Measurements from ENCODE around the gene NKPD1. TPM values are rescaled to one million over a fixed set of nuclear protein-coding genes. Genes with fewer than 3 reads are reported as not detected.

The NKPD1 gene
- total and polyA plus RNA-seq, 2 experiments from 2014 or later = 0.24 to 1.3 TPM

DNA sequence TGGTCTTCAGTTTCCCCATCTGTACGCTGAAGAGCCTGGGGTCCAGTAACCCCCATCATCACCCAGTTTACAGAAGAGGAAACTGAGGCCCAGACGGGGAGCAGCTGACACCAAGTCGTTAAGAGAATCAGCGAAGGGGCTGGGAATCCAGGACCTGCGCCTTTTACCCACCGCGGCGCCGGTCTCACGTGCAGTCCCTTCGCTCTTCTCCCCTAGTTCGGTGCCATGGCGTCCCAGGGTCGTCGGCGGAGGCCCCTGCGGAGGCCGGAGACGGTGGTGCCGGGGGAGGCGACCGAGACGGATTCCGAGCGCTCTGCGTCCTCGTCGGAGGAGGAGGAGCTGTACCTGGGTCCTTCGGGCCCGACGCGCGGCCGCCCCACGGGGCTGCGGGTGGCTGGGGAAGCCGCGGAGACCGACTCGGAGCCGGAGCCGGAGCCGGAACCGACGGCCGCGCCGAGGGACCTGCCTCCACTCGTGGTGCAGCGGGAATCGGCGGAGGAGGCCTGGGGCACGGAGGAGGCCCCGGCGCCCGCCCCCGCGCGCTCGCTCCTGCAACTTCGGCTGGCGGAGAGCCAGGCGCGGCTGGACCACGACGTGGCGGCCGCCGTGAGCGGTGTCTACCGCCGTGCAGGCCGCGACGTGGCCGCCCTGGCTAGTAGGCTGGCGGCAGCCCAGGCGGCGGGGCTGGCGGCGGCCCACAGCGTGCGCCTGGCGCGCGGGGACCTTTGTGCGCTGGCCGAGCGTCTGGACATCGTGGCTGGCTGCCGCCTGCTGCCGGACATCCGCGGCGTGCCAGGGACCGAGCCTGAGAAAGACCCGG is 18.5 kb upstream of the NKPD1 start:
- Histone ChIP-seq H3K4me1 (ENCODE audit: insufficient read depth) (peaks cover 3% of the 10 kb centered on the region; the same call in 1 of the 2 replicates), H3K27me3 (ENCODE audit: insufficient read depth) (peaks cover 6% of the 10 kb centered on the region; the same call in 1 of the 2 replicates), H3K4me3 (peak overlapping the region; percentile 64), H3K36me3 (ENCODE audit: insufficient read depth) (no peaks in the 10 kb centered on the region), H2AFZ (peak overlapping the region; percentile 94), H3F3A (replicated peaks; ENCODE audit: low read depth) (0 out of 2 replicates have a peak, but pooled peaks cover 4% of the 10 kb centered on the region), H3K79me2 (replicated peaks; ENCODE audit: insufficient read depth) (peaks cover 15% of the 10 kb centered on the region), H3K9me2 (ENCODE audit: insufficient read depth) (no peaks in the 10 kb centered on the region), H4K20me1 (replicated peaks; ENCODE audit: insufficient read depth) (no peaks in the 10 kb centered on the region), H3K27ac (ENCODE audit: low read depth) (no peak overlapping the region), H3K4me2 (peak overlapping the region; percentile 93)
- DNase-seq (ENCODE audit: low spot score) (no peak), ATAC-seq (peak; percentile 4)
- Mint-ChIP-seq H3K4me3 (peak overlapping the region; percentile 95), H3K27me3 (ENCODE audit: insufficient read depth, low read depth, poor library complexity) (peaks cover 18% of the 10 kb centered on the region), H3K9me3 (no peaks in the 10 kb centered on the region), H3K4me1 (no peaks in the 10 kb centered on the region; the same call in 2 of the 3 replicates), H3K36me3 (ENCODE audit: low read depth) (peaks cover 3% of the 10 kb centered on the region; the same call in 1 of the 3 replicates), H3K27ac (no peak overlapping the region; the same call in 1 of the 2 replicates)
- TF ChIP-seq, protein P1, sequence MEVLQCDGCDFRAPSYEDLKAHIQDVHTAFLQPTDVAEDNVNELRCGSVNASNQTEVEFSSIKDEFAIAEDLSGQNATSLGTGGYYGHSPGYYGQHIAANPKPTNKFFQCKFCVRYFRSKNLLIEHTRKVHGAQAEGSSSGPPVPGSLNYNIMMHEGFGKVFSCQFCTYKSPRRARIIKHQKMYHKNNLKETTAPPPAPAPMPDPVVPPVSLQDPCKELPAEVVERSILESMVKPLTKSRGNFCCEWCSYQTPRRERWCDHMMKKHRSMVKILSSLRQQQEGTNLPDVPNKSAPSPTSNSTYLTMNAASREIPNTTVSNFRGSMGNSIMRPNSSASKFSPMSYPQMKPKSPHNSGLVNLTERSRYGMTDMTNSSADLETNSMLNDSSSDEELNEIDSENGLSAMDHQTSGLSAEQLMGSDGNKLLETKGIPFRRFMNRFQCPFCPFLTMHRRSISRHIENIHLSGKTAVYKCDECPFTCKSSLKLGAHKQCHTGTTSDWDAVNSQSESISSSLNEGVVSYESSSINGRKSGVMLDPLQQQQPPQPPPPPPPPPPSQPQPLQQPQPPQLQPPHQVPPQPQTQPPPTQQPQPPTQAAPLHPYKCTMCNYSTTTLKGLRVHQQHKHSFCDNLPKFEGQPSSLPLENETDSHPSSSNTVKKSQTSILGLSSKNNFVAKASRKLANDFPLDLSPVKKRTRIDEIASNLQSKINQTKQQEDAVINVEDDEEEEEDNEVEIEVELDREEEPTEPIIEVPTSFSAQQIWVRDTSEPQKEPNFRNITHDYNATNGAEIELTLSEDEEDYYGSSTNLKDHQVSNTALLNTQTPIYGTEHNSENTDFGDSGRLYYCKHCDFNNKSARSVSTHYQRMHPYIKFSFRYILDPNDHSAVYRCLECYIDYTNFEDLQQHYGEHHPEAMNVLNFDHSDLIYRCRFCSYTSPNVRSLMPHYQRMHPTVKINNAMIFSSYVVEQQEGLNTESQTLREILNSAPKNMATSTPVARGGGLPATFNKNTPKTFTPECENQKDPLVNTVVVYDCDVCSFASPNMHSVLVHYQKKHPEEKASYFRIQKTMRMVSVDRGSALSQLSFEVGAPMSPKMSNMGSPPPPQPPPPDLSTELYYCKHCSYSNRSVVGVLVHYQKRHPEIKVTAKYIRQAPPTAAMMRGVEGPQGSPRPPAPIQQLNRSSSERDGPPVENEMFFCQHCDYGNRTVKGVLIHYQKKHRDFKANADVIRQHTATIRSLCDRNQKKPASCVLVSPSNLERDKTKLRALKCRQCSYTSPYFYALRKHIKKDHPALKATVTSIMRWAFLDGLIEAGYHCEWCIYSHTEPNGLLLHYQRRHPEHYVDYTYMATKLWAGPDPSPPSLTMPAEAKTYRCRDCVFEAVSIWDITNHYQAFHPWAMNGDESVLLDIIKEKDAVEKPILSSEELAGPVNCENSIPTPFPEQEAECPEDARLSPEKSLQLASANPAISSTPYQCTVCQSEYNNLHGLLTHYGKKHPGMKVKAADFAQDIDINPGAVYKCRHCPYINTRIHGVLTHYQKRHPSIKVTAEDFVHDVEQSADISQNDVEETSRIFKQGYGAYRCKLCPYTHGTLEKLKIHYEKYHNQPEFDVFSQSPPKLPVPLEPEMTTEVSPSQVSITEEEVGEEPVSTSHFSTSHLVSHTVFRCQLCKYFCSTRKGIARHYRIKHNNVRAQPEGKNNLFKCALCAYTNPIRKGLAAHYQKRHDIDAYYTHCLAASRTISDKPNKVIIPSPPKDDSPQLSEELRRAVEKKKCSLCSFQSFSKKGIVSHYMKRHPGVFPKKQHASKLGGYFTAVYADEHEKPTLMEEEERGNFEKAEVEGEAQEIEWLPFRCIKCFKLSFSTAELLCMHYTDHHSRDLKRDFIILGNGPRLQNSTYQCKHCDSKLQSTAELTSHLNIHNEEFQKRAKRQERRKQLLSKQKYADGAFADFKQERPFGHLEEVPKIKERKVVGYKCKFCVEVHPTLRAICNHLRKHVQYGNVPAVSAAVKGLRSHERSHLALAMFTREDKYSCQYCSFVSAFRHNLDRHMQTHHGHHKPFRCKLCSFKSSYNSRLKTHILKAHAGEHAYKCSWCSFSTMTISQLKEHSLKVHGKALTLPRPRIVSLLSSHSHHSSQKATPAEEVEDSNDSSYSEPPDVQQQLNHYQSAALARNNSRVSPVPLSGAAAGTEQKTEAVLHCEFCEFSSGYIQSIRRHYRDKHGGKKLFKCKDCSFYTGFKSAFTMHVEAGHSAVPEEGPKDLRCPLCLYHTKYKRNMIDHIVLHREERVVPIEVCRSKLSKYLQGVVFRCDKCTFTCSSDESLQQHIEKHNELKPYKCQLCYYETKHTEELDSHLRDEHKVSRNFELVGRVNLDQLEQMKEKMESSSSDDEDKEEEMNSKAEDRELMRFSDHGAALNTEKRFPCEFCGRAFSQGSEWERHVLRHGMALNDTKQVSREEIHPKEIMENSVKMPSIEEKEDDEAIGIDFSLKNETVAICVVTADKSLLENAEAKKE (CRISPR knock-in tag; IDR thresholded peaks at IDR 0.05) = no peak
- TF ChIP-seq EZH2phosphoT487 (IDR thresholded peaks at IDR 0.05; ENCODE audit: unreplicated experiment) (no peak), CREB1 (CRISPR knock-in tag; IDR thresholded peaks at IDR 0.05; ENCODE audit: low read depth) (no peak), ZNF114 (CRISPR knock-in tag; IDR thresholded peaks at IDR 0.05) (no peak), ZNF331 (CRISPR knock-in tag; IDR thresholded peaks at IDR 0.05; ENCODE audit: low read depth) (no peak), STAT1 (IDR thresholded peaks at IDR 0.05; ENCODE audit: unreplicated experiment) (no peak), EZH2 (IDR thresholded peaks at IDR 0.05; ENCODE audit: low read depth, unreplicated experiment) (no peak), NANOG (IDR thresholded peaks at IDR 0.05; ENCODE audit: borderline replicate concordance) (no peak), JUNB (IDR thresholded peaks at IDR 0.05; ENCODE audit: unreplicated experiment) (no peak), POLR2AphosphoS5 (IDR thresholded peaks at IDR 0.05; ENCODE audit: low read depth) (no peak)
- TF ChIP-seq, protein P2, sequence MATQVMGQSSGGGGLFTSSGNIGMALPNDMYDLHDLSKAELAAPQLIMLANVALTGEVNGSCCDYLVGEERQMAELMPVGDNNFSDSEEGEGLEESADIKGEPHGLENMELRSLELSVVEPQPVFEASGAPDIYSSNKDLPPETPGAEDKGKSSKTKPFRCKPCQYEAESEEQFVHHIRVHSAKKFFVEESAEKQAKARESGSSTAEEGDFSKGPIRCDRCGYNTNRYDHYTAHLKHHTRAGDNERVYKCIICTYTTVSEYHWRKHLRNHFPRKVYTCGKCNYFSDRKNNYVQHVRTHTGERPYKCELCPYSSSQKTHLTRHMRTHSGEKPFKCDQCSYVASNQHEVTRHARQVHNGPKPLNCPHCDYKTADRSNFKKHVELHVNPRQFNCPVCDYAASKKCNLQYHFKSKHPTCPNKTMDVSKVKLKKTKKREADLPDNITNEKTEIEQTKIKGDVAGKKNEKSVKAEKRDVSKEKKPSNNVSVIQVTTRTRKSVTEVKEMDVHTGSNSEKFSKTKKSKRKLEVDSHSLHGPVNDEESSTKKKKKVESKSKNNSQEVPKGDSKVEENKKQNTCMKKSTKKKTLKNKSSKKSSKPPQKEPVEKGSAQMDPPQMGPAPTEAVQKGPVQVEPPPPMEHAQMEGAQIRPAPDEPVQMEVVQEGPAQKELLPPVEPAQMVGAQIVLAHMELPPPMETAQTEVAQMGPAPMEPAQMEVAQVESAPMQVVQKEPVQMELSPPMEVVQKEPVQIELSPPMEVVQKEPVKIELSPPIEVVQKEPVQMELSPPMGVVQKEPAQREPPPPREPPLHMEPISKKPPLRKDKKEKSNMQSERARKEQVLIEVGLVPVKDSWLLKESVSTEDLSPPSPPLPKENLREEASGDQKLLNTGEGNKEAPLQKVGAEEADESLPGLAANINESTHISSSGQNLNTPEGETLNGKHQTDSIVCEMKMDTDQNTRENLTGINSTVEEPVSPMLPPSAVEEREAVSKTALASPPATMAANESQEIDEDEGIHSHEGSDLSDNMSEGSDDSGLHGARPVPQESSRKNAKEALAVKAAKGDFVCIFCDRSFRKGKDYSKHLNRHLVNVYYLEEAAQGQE (IDR thresholded peaks at IDR 0.05; ENCODE audit: unreplicated experiment) = no peak
- TF ChIP-seq, protein P3, sequence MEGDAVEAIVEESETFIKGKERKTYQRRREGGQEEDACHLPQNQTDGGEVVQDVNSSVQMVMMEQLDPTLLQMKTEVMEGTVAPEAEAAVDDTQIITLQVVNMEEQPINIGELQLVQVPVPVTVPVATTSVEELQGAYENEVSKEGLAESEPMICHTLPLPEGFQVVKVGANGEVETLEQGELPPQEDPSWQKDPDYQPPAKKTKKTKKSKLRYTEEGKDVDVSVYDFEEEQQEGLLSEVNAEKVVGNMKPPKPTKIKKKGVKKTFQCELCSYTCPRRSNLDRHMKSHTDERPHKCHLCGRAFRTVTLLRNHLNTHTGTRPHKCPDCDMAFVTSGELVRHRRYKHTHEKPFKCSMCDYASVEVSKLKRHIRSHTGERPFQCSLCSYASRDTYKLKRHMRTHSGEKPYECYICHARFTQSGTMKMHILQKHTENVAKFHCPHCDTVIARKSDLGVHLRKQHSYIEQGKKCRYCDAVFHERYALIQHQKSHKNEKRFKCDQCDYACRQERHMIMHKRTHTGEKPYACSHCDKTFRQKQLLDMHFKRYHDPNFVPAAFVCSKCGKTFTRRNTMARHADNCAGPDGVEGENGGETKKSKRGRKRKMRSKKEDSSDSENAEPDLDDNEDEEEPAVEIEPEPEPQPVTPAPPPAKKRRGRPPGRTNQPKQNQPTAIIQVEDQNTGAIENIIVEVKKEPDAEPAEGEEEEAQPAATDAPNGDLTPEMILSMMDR (conservative IDR thresholded peaks at IDR 0.05; ENCODE audit: low read depth in 2 of 2) = no peak
- TF ChIP-seq, protein P4, sequence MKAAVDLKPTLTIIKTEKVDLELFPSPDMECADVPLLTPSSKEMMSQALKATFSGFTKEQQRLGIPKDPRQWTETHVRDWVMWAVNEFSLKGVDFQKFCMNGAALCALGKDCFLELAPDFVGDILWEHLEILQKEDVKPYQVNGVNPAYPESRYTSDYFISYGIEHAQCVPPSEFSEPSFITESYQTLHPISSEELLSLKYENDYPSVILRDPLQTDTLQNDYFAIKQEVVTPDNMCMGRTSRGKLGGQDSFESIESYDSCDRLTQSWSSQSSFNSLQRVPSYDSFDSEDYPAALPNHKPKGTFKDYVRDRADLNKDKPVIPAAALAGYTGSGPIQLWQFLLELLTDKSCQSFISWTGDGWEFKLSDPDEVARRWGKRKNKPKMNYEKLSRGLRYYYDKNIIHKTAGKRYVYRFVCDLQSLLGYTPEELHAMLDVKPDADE (IDR thresholded peaks at IDR 0.05) = no peak
